B cell (primary cell): ENCODE results near the gene PLEKHM3. TPM values are rescaled to one million over a fixed set of nuclear protein-coding genes. Genes with fewer than 3 reads are reported as not detected.

Source experiments
- ATAC-seq: fragments of 200-7000 bp; cut with Tn5 transposase; one replicate; pipeline ENCODE4 v1.10.0; 2021; ENCODE audit warnings: low read depth, mild to moderate bottlenecking, moderate number of reproducible peaks, moderate library complexity
- CTCF ChIA-PET: fragments of 350-600 bp; sonication (Branson Sonifier 250); formaldehyde crosslinking; loops from one replicate; lab custom pipeline; 2021; ENCODE audit warnings: antibody characterized with exemption, inconsistent platforms; lab: Charles Lee
- POLR2A ChIA-PET: fragments of 350-600 bp; sonication (Branson Sonifier 250); formaldehyde crosslinking; loops from one replicate; lab custom pipeline; 2021; ENCODE audit warnings: antibody characterized with exemption; lab: Charles Lee
- DNase-seq: peaks from one replicate; pipeline ENCODE4 v3.0.0; 2013
- H2AFZ ChIP-seq: 2 replicates; pipeline ENCODE4 v1.6.1; 2012; ENCODE audit warnings: mild to moderate bottlenecking, low read depth, low read length; ENCODE audit not compliant: insufficient read depth, poor library complexity, severe bottlenecking
- H3K27ac ChIP-seq, 2 donors: 1 replicate in 1 of 2; 2 replicates in 1 of 2; pipeline ENCODE4 v1.5.1; 2012 to 2013; ENCODE audit warnings: low read length in 2 of 2, mild to moderate bottlenecking in 2 of 2, moderate library complexity in 1 of 2
- H3K27me3 ChIP-seq, 4 experiments: fragments of 200-600 bp in 1 of 4; sonication (generic) in 1 of 4; replicated peaks in 1 of 4; 1 replicate in 2 of 4; 2 replicates in 2 of 4; pipeline versions ENCODE4 v1.6.1 to v1.7.0; 2013 to 2016; ENCODE audit warnings: low read length in 3 of 4, mild to moderate bottlenecking in 2 of 4, mixed read lengths in 1 of 4, moderate library complexity in 1 of 4; ENCODE audit not compliant: insufficient read depth in 4 of 4, control insufficient read depth in 3 of 4; ENCODE audit errors: control extremely low read depth in 1 of 4
- H3K36me3 ChIP-seq, 2 experiments: replicated peaks in 1 of 2; 1 replicate in 1 of 2; 2 replicates in 1 of 2; pipeline versions ENCODE4 v1.6.1 to v1.7.1; 2013; ENCODE audit warnings: low read length in 1 of 2; ENCODE audit not compliant: insufficient read depth in 2 of 2, control insufficient read depth in 1 of 2; ENCODE audit errors: control extremely low read depth in 1 of 2, extremely low read depth in 1 of 2
- H3K4me1 ChIP-seq, 2 donors: fragments of 200-600 bp in 1 of 2; sonication (generic) in 1 of 2; 1 replicate in 1 of 2; 2 replicates in 1 of 2; pipeline versions ENCODE4 v1.5.1 to v1.6.1; 2013 to 2017; ENCODE audit warnings: low read length in 2 of 2; ENCODE audit not compliant: control insufficient read depth in 2 of 2, insufficient read depth in 2 of 2
- H3K4me2 ChIP-seq: replicated peaks from 2 replicates; pipeline ENCODE3; 2012; ENCODE audit warnings: mild to moderate bottlenecking, low read depth, low read length; ENCODE audit not compliant: poor library complexity, severe bottlenecking
- H3K4me3 ChIP-seq, 5 experiments: fragments of 200-600 bp in 1 of 5; sonication (generic) in 1 of 5; 1 replicate in 3 of 5; 2 replicates in 2 of 5; pipeline versions ENCODE4 v1.5.1 to v1.7.0; 2011 to 2016; ENCODE audit warnings: low read length in 4 of 5, mild to moderate bottlenecking in 4 of 5, low read depth in 2 of 5, control low read depth in 1 of 5, moderate library complexity in 1 of 5; ENCODE audit not compliant: insufficient read depth in 1 of 5; ENCODE audit errors: control extremely low read depth in 1 of 5, extremely low read depth in 1 of 5
- H3K79me2 ChIP-seq: fragments of 200-600 bp; sonication (generic); one replicate; pipeline ENCODE4 v1.6.0; 2016; ENCODE audit warnings: low read length; ENCODE audit not compliant: control insufficient read depth, insufficient read depth
- H3K9ac ChIP-seq: fragments of 200-600 bp; sonication (generic); 2 replicates; pipeline ENCODE4 v1.6.1; 2017; ENCODE audit warnings: mild to moderate bottlenecking, low read length, moderate library complexity
- H3K9me3 ChIP-seq, 3 donors: one replicate each; pipeline versions ENCODE4 v1.6.1 to v1.7.1; 2013; ENCODE audit warnings: low read length in 2 of 3; ENCODE audit not compliant: control insufficient read depth in 2 of 3, insufficient read depth in 1 of 3; ENCODE audit errors: control extremely low read depth in 1 of 3
- H4K20me1 ChIP-seq: 2 replicates; pipeline ENCODE4 v1.6.0; 2012; ENCODE audit warnings: mild to moderate bottlenecking, low read length; ENCODE audit not compliant: insufficient read depth, control insufficient read depth, poor library complexity, severe bottlenecking
- H3K27ac Mint-ChIP-seq: one replicate; pipeline ENCODE4 v1.8.0; 2021; ENCODE audit warnings: mixed read lengths
- H3K27me3 Mint-ChIP-seq: one replicate; pipeline ENCODE4 v1.8.0; 2021; ENCODE audit warnings: mixed read lengths
- H3K4me1 Mint-ChIP-seq: one replicate; pipeline ENCODE4 v1.8.0; 2021; ENCODE audit warnings: mixed read lengths
- H3K4me3 Mint-ChIP-seq: one replicate; pipeline ENCODE4 v1.8.0; 2021; ENCODE audit warnings: mixed read lengths
- H3K9me3 Mint-ChIP-seq: one replicate; pipeline ENCODE4 v1.8.0; 2022; ENCODE audit warnings: mixed read lengths; ENCODE audit not compliant: insufficient read depth
- EZH2 ChIP-seq: IDR thresholded peaks from 2 replicates; pipeline ENCODE4 v1.6.1; 2012; ENCODE audit warnings: borderline replicate concordance, low read depth, mild to moderate bottlenecking, moderate library complexity, low read length; ENCODE audit not compliant: insufficient read depth, poor library complexity, severe bottlenecking
- WGBS: methylation state at CpG from one replicate; pipeline ENCODE4 v1.1.5; 2013; ENCODE audit warnings: missing lambda C conversion rate; ENCODE audit not compliant: insufficient coverage; 5-methylcytosine and 5-hydroxymethylcytosine counted together
- intact Hi-C: fragments of 100-400 bp; cut with micrococcal nuclease; formaldehyde crosslinking; loops from one replicate; pipeline ENCODE4 v1.10.0; 2022
- polyA plus RNA-seq: library from polyadenylated mRNA; depleted of rRNA; stranded (reverse); fragments of >200 nt; gene quantifications from 2 replicates; pipeline ENCODE4 v1.2.3, GENCODE V29; 2012
- total RNA-seq, 2 donors: library from RNA; stranded (reverse); fragments of 120-200 nt in 1 of 2; gene quantifications; 1 replicate in 1 of 2; 2 replicates in 1 of 2; pipeline versions ENCODE4 v1.2.3 to v1.2.4, GENCODE V29; 2013 to 2022
- TF ChIP-seq, protein P1 (sequence below): fragments of 200-600 bp; IDR thresholded peaks from one replicate; pipeline ENCODE4 v1.8.0; 2022; ENCODE audit warnings: antibody characterized with exemption, mild to moderate bottlenecking

The PLEKHM3 gene
- total and polyA plus RNA-seq, 2 donors (not counting 1 experiment from before 2014, with no cell fraction given), result 4.0 to 17.7 TPM

DNA sequence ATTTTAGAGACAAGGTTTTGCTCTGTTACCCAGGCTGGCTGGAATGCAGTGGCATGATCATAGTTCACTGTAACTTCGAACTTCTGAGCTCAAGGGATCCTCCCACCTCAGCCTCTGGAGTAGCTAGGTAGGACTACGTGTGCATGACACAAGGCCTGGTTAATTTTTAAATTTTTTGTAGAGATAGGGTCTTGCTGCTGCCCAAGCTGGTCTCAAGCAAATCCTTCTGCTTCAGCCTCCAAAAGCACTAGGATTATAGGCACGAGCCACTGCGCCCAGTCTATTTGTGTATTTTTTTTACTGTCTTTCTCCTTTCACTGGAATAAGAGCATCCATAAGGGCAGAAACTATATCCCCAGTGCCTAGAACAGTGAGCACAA lies 89.3 kb downstream of the PLEKHM3 start:
- no peaks in the 10 kb centered on the region for H3K4me1 Mint-ChIP-seq
- no peak overlapping the region for H3K27ac Mint-ChIP-seq
- ATAC-seq (no peak), DNase-seq (no peak)
- Histone ChIP-seq H3K27ac (no peak overlapping the region), H3K9me3 (no peaks in the 10 kb centered on the region), H2AFZ (no peak overlapping the region), H3K79me2 (no peaks in the 10 kb centered on the region), H3K4me3 (no peak overlapping the region), H3K36me3 (peaks cover 0 to 3% of the 10 kb centered on the region in 2 experiments), H3K9ac (no peak overlapping the region), H4K20me1 (no peaks in the 10 kb centered on the region), H3K4me1 (no peaks in the 10 kb centered on the region), H3K27me3 (no peaks in the 10 kb centered on the region), H3K4me2 (no peak overlapping the region)
- ChIA-PET CTCF (no interaction called here), POLR2A (no interaction called here)
- 100% methylated on average over 4 of the region's 4 CpGs for WGBS
- H3K9me3 Mint-ChIP-seq, result no peaks in the 10 kb centered on the region
- H3K27me3 Mint-ChIP-seq, result no peaks in the 10 kb centered on the region
- intact Hi-C loops, result no loop called here
- TF ChIP-seq, protein P1, sequence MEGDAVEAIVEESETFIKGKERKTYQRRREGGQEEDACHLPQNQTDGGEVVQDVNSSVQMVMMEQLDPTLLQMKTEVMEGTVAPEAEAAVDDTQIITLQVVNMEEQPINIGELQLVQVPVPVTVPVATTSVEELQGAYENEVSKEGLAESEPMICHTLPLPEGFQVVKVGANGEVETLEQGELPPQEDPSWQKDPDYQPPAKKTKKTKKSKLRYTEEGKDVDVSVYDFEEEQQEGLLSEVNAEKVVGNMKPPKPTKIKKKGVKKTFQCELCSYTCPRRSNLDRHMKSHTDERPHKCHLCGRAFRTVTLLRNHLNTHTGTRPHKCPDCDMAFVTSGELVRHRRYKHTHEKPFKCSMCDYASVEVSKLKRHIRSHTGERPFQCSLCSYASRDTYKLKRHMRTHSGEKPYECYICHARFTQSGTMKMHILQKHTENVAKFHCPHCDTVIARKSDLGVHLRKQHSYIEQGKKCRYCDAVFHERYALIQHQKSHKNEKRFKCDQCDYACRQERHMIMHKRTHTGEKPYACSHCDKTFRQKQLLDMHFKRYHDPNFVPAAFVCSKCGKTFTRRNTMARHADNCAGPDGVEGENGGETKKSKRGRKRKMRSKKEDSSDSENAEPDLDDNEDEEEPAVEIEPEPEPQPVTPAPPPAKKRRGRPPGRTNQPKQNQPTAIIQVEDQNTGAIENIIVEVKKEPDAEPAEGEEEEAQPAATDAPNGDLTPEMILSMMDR, result no peak
- TF ChIP-seq EZH2, result no peak
- H3K4me3 Mint-ChIP-seq, result no peak overlapping the region

GRCh38 chr2:207935121-207935990 lies 90.0 kb downstream of the PLEKHM3 start:
- Mint-ChIP-seq H3K27me3 (no peaks in the 10 kb centered on the region), H3K4me3 (no peak overlapping the region), H3K27ac (no peak overlapping the region), H3K9me3 (no peaks in the 10 kb centered on the region), H3K4me1 (no peaks in the 10 kb centered on the region)
- Histone ChIP-seq H2AFZ (no peak overlapping the region), H3K4me1 (no peaks in the 10 kb centered on the region), H3K36me3 (peaks cover 0 to 3% of the 10 kb centered on the region in 2 experiments), H3K9ac (no peak overlapping the region), H3K4me3 (no peak overlapping the region), H3K4me2 (no peak overlapping the region), H4K20me1 (no peaks in the 10 kb centered on the region), H3K27ac (no peak overlapping the region), H3K79me2 (no peaks in the 10 kb centered on the region), H3K27me3 (no peaks in the 10 kb centered on the region), H3K9me3 (no peaks in the 10 kb centered on the region)
- no peak for TF ChIP-seq EZH2
- TF ChIP-seq, protein P1, result no peak
- ChIA-PET POLR2A (no interaction called here), CTCF (interaction anchor here (1.1 kb wide), 1 partner anchor 17 kb away, joined by 4 read pairs; no protein-coding TSS in a partner anchor)
- DNase-seq, result no peak
- no peak for ATAC-seq
- 100% methylated on average over 1 of the region's 7 CpGs for WGBS
- intact Hi-C loops, result no loop called here
